22Rv1 (cell line): Measurements from ENCODE around the gene LENEP.

ENCODE experiments used
- CTCF ChIP-seq: fragments of 450-650 bp; IDR thresholded peaks from 2 replicates; pipeline ENCODE4 v1.5.1; 2017; ENCODE audit warnings: mild to moderate bottlenecking
- ZFX ChIP-seq: fragments of 450-650 bp; IDR thresholded peaks from 2 replicates; pipeline ENCODE4 v1.6.1; 2017; ENCODE audit warnings: antibody characterized with exemption, borderline replicate concordance

GRCh38 chr1:155040358-155041093 is 47.1 kb downstream of the LENEP start:
- TF ChIP-seq CTCF (no peak), ZFX (no peak)
